Suprapubic skin (tissue), 4 donors: ENCODE measurements around the gene SERPIND1. TPM values are rescaled to one million over a fixed set of nuclear protein-coding genes. Genes with fewer than 3 reads are reported as not detected.

ENCODE experiments used
- DNase-seq, 2 donors: peaks; one replicate each; pipeline ENCODE4 v3.0.0-alpha.2; 2019; ENCODE audit warnings: low spot score in 2 of 2
- H3K27ac ChIP-seq: fragments of 200-600 bp; sonication (generic); one replicate; pipeline ENCODE4 v1.5.1; 2019
- H3K27me3 ChIP-seq: fragments of 200-600 bp; sonication (generic); one replicate; pipeline ENCODE4 v1.5.1; 2019
- H3K36me3 ChIP-seq: fragments of 200-600 bp; sonication (generic); one replicate; pipeline ENCODE4 v1.5.1; 2019
- H3K4me1 ChIP-seq: fragments of 200-600 bp; sonication (generic); one replicate; pipeline ENCODE4 v1.5.1; 2019
- H3K4me3 ChIP-seq: fragments of 200-600 bp; sonication (generic); one replicate; pipeline ENCODE4 v1.5.1; 2019; ENCODE audit warnings: mild to moderate bottlenecking
- H3K9me3 ChIP-seq: fragments of 200-600 bp; sonication (generic); one replicate; pipeline ENCODE4 v1.5.1; 2019
- CTCF ChIP-seq, 2 donors: fragments of 200-600 bp in 1 of 2; fragments of 450-650 bp in 1 of 2; sonication (generic) in 1 of 2; IDR thresholded peaks; one replicate each; pipeline ENCODE4 v1.5.1; 2016 to 2019; ENCODE audit warnings: antibody characterized with exemption in 2 of 2, mild to moderate bottlenecking in 1 of 2, moderate library complexity in 1 of 2
- EP300 ChIP-seq: sonication (generic); formaldehyde crosslinking; IDR thresholded peaks from one replicate; pipeline ENCODE4 v1.6.1; 2017; ENCODE audit warnings: antibody characterized with exemption
- POLR2A ChIP-seq, 2 donors: fragments of 450-650 bp; IDR thresholded peaks; one replicate each; pipeline ENCODE4 v1.6.1; 2017; ENCODE audit warnings: antibody characterized with exemption in 2 of 2, mild to moderate bottlenecking in 2 of 2, moderate library complexity in 2 of 2
- POLR2AphosphoS5 ChIP-seq, 3 donors: sonication (generic); formaldehyde crosslinking; IDR thresholded peaks; one replicate each; pipeline ENCODE4 v1.6.1; 2017; ENCODE audit warnings: antibody characterized with exemption in 3 of 3
- WGBS: methylation state at CpG from one replicate; pipeline ENCODE4 v1.1.5; 2018; 5-methylcytosine and 5-hydroxymethylcytosine counted together
- total RNA-seq, 4 donors: library from RNA; depleted of rRNA; stranded (reverse); fragments of >200 nt; gene quantifications; one replicate each; pipeline ENCODE4 v1.1.0, GENCODE V29; 2016

The SERPIND1 gene
- total RNA-seq, 4 donors from 2014 or later: 0.40 TPM; not detected in 3

GRCh38 chr22:20740222-20740951, 33.5 kb upstream of the SERPIND1 start:
- Histone ChIP-seq H3K27ac (no peak overlapping the region), H3K36me3 (peaks cover 53% of the 10 kb centered on the region), H3K4me3 (no peak overlapping the region), H3K4me1 (no peaks in the 10 kb centered on the region), H3K27me3 (no peaks in the 10 kb centered on the region), H3K9me3 (no peaks in the 10 kb centered on the region)
- 91% methylated on average over 2 of the region's 2 CpGs for WGBS
- no peak for DNase-seq
- TF ChIP-seq POLR2A (IDR thresholded peaks at IDR 0.05) (no peak), EP300 (no peak), CTCF (IDR thresholded peaks at IDR 0.05) (no peak), POLR2AphosphoS5 (IDR thresholded peaks at IDR 0.05) (no peak)

- H3K4me1 ChIP-seq: no peaks in the 10 kb centered on the region
- H3K36me3 ChIP-seq: peaks cover 54% of the 10 kb centered on the region
- H3K4me3 ChIP-seq: no peak overlapping the region
- no peak for DNase-seq
- TF ChIP-seq POLR2AphosphoS5 (IDR thresholded peaks at IDR 0.05): no peak
- no peak for TF ChIP-seq EP300
- TF ChIP-seq CTCF (IDR thresholded peaks at IDR 0.05): no peak
- TF ChIP-seq POLR2A (IDR thresholded peaks at IDR 0.05): no peak
- H3K27ac ChIP-seq: no peak overlapping the region
- no peaks in the 10 kb centered on the region for H3K9me3 ChIP-seq
- no peaks in the 10 kb centered on the region for H3K27me3 ChIP-seq
- 72% methylated on average over 6 of the region's 6 CpGs for WGBS
Observed at GRCh38 chr22:20741008-20741633, 32.8 kb upstream of the SERPIND1 start.

- Histone ChIP-seq H3K36me3 (peaks cover 61% of the 10 kb centered on the region), H3K27ac (no peak overlapping the region), H3K9me3 (no peaks in the 10 kb centered on the region), H3K27me3 (no peaks in the 10 kb centered on the region), H3K4me1 (no peaks in the 10 kb centered on the region), H3K4me3 (no peak overlapping the region)
- 77% methylated on average over 15 of the region's 16 CpGs for WGBS
- no peak for TF ChIP-seq POLR2A (IDR thresholded peaks at IDR 0.05)
- no peak for TF ChIP-seq POLR2AphosphoS5 (IDR thresholded peaks at IDR 0.05)
- TF ChIP-seq EP300: no peak
- TF ChIP-seq CTCF (IDR thresholded peaks at IDR 0.05): peak; percentile 20 to 29
- DNase-seq: no peak
Observed at GRCh38 chr22:20741634-20742581, 32.0 kb upstream of the SERPIND1 start.

- no peak for DNase-seq
- H3K9me3 ChIP-seq: no peaks in the 10 kb centered on the region
- H3K36me3 ChIP-seq: peaks cover 70% of the 10 kb centered on the region
- 50% methylated on average over 2 of the region's 2 CpGs for WGBS
- TF ChIP-seq CTCF (IDR thresholded peaks at IDR 0.05) (no peak), EP300 (no peak), POLR2AphosphoS5 (IDR thresholded peaks at IDR 0.05) (no peak), POLR2A (IDR thresholded peaks at IDR 0.05) (no peak)
- H3K27ac ChIP-seq: no peak overlapping the region
- no peak overlapping the region for H3K4me3 ChIP-seq
- no peaks in the 10 kb centered on the region for H3K27me3 ChIP-seq
- no peaks in the 10 kb centered on the region for H3K4me1 ChIP-seq
Observed at GRCh38 chr22:20742764-20743163, 31.1 kb upstream of the SERPIND1 start.

- DNase-seq: no peak
- WGBS: 89% methylated on average over 15 of the region's 15 CpGs
Observed at GRCh38 chr22:20744456-20744855, 29.5 kb upstream of the SERPIND1 start.

More at GRCh38 chr22:20744456-20744855, 29.5 kb upstream of the SERPIND1 start:
- Histone ChIP-seq H3K36me3 (peaks cover 79% of the 10 kb centered on the region), H3K27me3 (no peaks in the 10 kb centered on the region), H3K27ac (no peak overlapping the region), H3K9me3 (no peaks in the 10 kb centered on the region), H3K4me1 (peaks cover 4% of the 10 kb centered on the region), H3K4me3 (no peak overlapping the region)
- TF ChIP-seq CTCF (IDR thresholded peaks at IDR 0.05) (no peak), POLR2AphosphoS5 (IDR thresholded peaks at IDR 0.05) (no peak), EP300 (no peak), POLR2A (IDR thresholded peaks at IDR 0.05) (no peak)
